H1 (cell line): Measurements from ENCODE around the gene ANKRD13C. TPM values are rescaled to one million over a fixed set of nuclear protein-coding genes. Genes with fewer than 3 reads are reported as not detected.

Experiments used
- CTCF ChIA-PET: fragments of 300-600 bp; sonication (Branson Sonifier 250); formaldehyde crosslinking; loops from one replicate; lab custom pipeline; 2021; ENCODE audit not compliant: partially characterized antibody; lab: Charles Lee
- POLR2A ChIA-PET: fragments of 300-600 bp; sonication (Branson Sonifier 250); formaldehyde crosslinking; loops from one replicate; lab custom pipeline; 2021; ENCODE audit warnings: inconsistent platforms; ENCODE audit not compliant: partially characterized antibody; lab: Charles Lee
- DNase-seq, 2 experiments: peaks; one replicate each; pipeline versions ENCODE4 v3.0.0 to v3.0.0-alpha.2; 2010 to 2022; ENCODE audit warnings: low spot score in 2 of 2, low read depth in 1 of 2, mixed read lengths in 1 of 2
- FAIRE-seq: peaks from 2 replicates; lab custom pipeline; 2011; peaks lifted over from hg19 to GRCh38; lab: Jason Lieb, UNC
- H2AFZ ChIP-seq: 2 replicates; pipeline ENCODE4 v1.8.1; 2012; ENCODE audit warnings: low read length, inconsistent platforms
- H2AK5ac ChIP-seq: 2 replicates; pipeline ENCODE4 v1.6.1; 2013; ENCODE audit warnings: low read depth, low read length
- H2BK120ac ChIP-seq: replicated peaks from 2 replicates; pipeline ENCODE3; 2013; ENCODE audit warnings: low read depth, low read length, inconsistent platforms
- H2BK12ac ChIP-seq: 2 replicates; pipeline ENCODE4 v1.6.1; 2013; ENCODE audit warnings: low read depth, low read length
- H2BK15ac ChIP-seq: 2 replicates; pipeline ENCODE4 v1.6.1; 2013; ENCODE audit warnings: low read length
- H2BK20ac ChIP-seq: 2 replicates; pipeline ENCODE4 v1.6.1; 2013; ENCODE audit warnings: low read length
- H2BK5ac ChIP-seq: 2 replicates; pipeline ENCODE4 v1.6.1; 2013; ENCODE audit warnings: low read depth, low read length
- H3K14ac ChIP-seq: 2 replicates; pipeline ENCODE4 v1.6.1; 2013; ENCODE audit warnings: inconsistent platforms; ENCODE audit not compliant: insufficient read length
- H3K18ac ChIP-seq: 2 replicates; pipeline ENCODE4 v1.6.1; 2013; ENCODE audit warnings: low read length; ENCODE audit errors: extremely low read depth
- H3K23ac ChIP-seq: 2 replicates; pipeline ENCODE4 v1.6.1; 2013; ENCODE audit warnings: inconsistent platforms; ENCODE audit not compliant: insufficient read length
- H3K23me2 ChIP-seq: 2 replicates; pipeline ENCODE4 v1.6.1; 2013; ENCODE audit warnings: low read depth, low read length
- H3K27ac ChIP-seq: 2 replicates; pipeline ENCODE4 v1.6.1; 2011; ENCODE audit warnings: low read depth, low read length, inconsistent platforms
- H3K27me3 ChIP-seq, 4 experiments: replicated peaks in 1 of 4; 1 replicate in 1 of 4; 2 replicates in 3 of 4; pipeline versions ENCODE4 v1.6.1 to v1.8.1; 2011 to 2013; ENCODE audit warnings: low read length in 3 of 4, mild to moderate bottlenecking in 3 of 4, inconsistent platforms in 2 of 4, mixed read lengths in 2 of 4, moderate library complexity in 1 of 4; ENCODE audit not compliant: control insufficient read depth in 3 of 4, insufficient read depth in 3 of 4; ENCODE audit errors: extremely low read depth in 1 of 4
- H3K36me3 ChIP-seq, 4 experiments: 2 replicates each; pipeline versions ENCODE4 v1.6.1 to v1.8.1; 2011 to 2013; ENCODE audit warnings: mild to moderate bottlenecking in 4 of 4, low read length in 3 of 4, moderate library complexity in 2 of 4, control low read depth in 1 of 4, inconsistent platforms in 1 of 4; ENCODE audit not compliant: insufficient read depth in 4 of 4, control insufficient read depth in 2 of 4
- H3K4ac ChIP-seq: replicated peaks from 2 replicates; pipeline ENCODE3; 2013; ENCODE audit warnings: low read length, low read depth, mixed read lengths, inconsistent platforms; ENCODE audit not compliant: insufficient read length
- H3K4me1 ChIP-seq, 4 experiments: replicated peaks in 1 of 4; 1 replicate in 1 of 4; 2 replicates in 3 of 4; pipeline versions ENCODE4 v1.6.1 to v1.8.1; 2011 to 2013; ENCODE audit warnings: low read length in 3 of 4, inconsistent platforms in 2 of 4, mixed read lengths in 1 of 4; ENCODE audit not compliant: insufficient read depth in 4 of 4, control insufficient read depth in 3 of 4
- H3K4me2 ChIP-seq, 2 experiments: 2 replicates each; pipeline versions ENCODE4 v1.6.1 to v1.8.1; 2011 to 2013; ENCODE audit warnings: low read depth in 2 of 2, low read length in 2 of 2, control low read depth in 1 of 2, inconsistent platforms in 1 of 2, mild to moderate bottlenecking in 1 of 2; ENCODE audit not compliant: insufficient read depth in 1 of 2
- H3K4me3 ChIP-seq, 4 experiments: fragments of 200-600, 300-600 bp in 1 of 4; sonication (generic), shearing (Covaris generic), sonication (Bioruptor Twin) in 1 of 4; 2 replicates each; pipeline versions ENCODE4 v1.5.1 to v1.8.1; 2011 to 2016; ENCODE audit warnings: low read length in 4 of 4, low read depth in 3 of 4, control low read depth in 2 of 4, inconsistent platforms in 2 of 4, mild to moderate bottlenecking in 2 of 4, mixed read lengths in 1 of 4, moderate library complexity in 1 of 4; ENCODE audit not compliant: insufficient read depth in 2 of 4; ENCODE audit errors: extremely low read depth in 1 of 4
- H3K56ac ChIP-seq: replicated peaks from 2 replicates; pipeline ENCODE3; 2013; ENCODE audit warnings: low read depth, mild to moderate bottlenecking, mixed read lengths, low read length, inconsistent platforms; ENCODE audit not compliant: insufficient read length
- H3K79me1 ChIP-seq: 2 replicates; pipeline ENCODE4 v1.6.1; 2013; ENCODE audit warnings: low read depth, low read length, control low read depth
- H3K79me2 ChIP-seq, 2 experiments: 2 replicates each; pipeline versions ENCODE4 v1.6.1 to v1.8.1; 2012 to 2013; ENCODE audit warnings: low read length in 2 of 2, mild to moderate bottlenecking in 2 of 2, inconsistent platforms in 1 of 2; ENCODE audit not compliant: insufficient read depth in 2 of 2, control insufficient read depth in 1 of 2
- H3K9ac ChIP-seq, 4 experiments: replicated peaks in 1 of 4; 1 replicate in 1 of 4; 2 replicates in 3 of 4; pipeline versions ENCODE4 v1.6.1 to v1.8.1; 2011 to 2013; ENCODE audit warnings: low read depth in 3 of 4, low read length in 3 of 4, control low read depth in 2 of 4, mild to moderate bottlenecking in 2 of 4, moderate library complexity in 2 of 4, inconsistent platforms in 1 of 4; ENCODE audit errors: extremely low read depth in 1 of 4
- H3K9me3 ChIP-seq, 2 experiments: 2 replicates each; pipeline versions ENCODE4 v1.6.1 to v1.8.1; 2012 to 2013; ENCODE audit warnings: mild to moderate bottlenecking in 2 of 2, moderate library complexity in 2 of 2, control low read depth in 1 of 2, inconsistent platforms in 1 of 2, low read depth in 1 of 2, low read length in 1 of 2, mixed read lengths in 1 of 2; ENCODE audit not compliant: insufficient read depth in 2 of 2
- H4K20me1 ChIP-seq, 2 experiments: replicated peaks in 1 of 2; 2 replicates each; pipeline versions ENCODE3 to v1.8.1; 2011 to 2013; ENCODE audit warnings: inconsistent platforms in 2 of 2, low read length in 2 of 2, mild to moderate bottlenecking in 1 of 2; ENCODE audit not compliant: insufficient read depth in 2 of 2, control insufficient read depth in 1 of 2
- H4K5ac ChIP-seq: 2 replicates; pipeline ENCODE4 v1.6.1; 2013; ENCODE audit warnings: low read length, low read depth, mixed read lengths, inconsistent platforms; ENCODE audit not compliant: insufficient read length
- H4K8ac ChIP-seq: 2 replicates; pipeline ENCODE4 v1.8.0; 2013; ENCODE audit warnings: mild to moderate bottlenecking, moderate library complexity, low read length, inconsistent platforms; ENCODE audit not compliant: insufficient read depth; ENCODE audit errors: extremely low read depth
- H4K91ac ChIP-seq: replicated peaks from 2 replicates; pipeline ENCODE3; 2013; ENCODE audit warnings: low read length, mixed read lengths, inconsistent platforms; ENCODE audit not compliant: insufficient read length
- CREB1 ChIP-seq: IDR thresholded peaks from 2 replicates; pipeline ENCODE4 v1.6.1; 2012; ENCODE audit warnings: inconsistent platforms
- EP300 ChIP-seq, 2 experiments: IDR thresholded peaks; 1 replicate in 1 of 2; 2 replicates in 1 of 2; pipeline ENCODE4 v1.6.1; 2011 to 2012; ENCODE audit warnings: low read depth in 2 of 2, low read length in 2 of 2, mild to moderate bottlenecking in 2 of 2, borderline replicate concordance in 1 of 2, inconsistent platforms in 1 of 2, moderate library complexity in 1 of 2
- GTF2F1 ChIP-seq: IDR thresholded peaks from 2 replicates; pipeline ENCODE4 v1.6.1; 2012; ENCODE audit warnings: low read depth, low read length, improper control_type of control experiment, borderline replicate concordance
- NRF1 ChIP-seq: IDR thresholded peaks from 2 replicates; pipeline ENCODE4 v1.6.1; 2011; ENCODE audit warnings: mild to moderate bottlenecking, low read depth, low read length, improper control_type of control experiment
- PHF8 ChIP-seq: fragments of 200-600 bp; sonication (generic); conservative IDR thresholded peaks from 2 replicates; pipeline ENCODE4 v1.7.1; 2012; ENCODE audit warnings: low read depth, mild to moderate bottlenecking, inconsistent platforms, low read length, moderate library complexity
- TAF1 ChIP-seq: IDR thresholded peaks from 2 replicates; pipeline ENCODE4 v1.6.1; 2011; ENCODE audit warnings: mild to moderate bottlenecking, low read depth, low read length
- WGBS, 2 experiments: shearing (Covaris generic) in 1 of 2; methylation state at CpG; one replicate each; pipeline versions ENCODE4 v1.1.6 to v1.1.7; 2013 to 2015; ENCODE audit warnings: low lambda C conversion rate in 2 of 2, mixed read lengths in 2 of 2, inconsistent platforms in 1 of 2, low coverage in 1 of 2, missing lambda C conversion rate in 1 of 2; ENCODE audit not compliant: insufficient replicate concordance in 2 of 2, insufficient coverage in 1 of 2, insufficient read length in 1 of 2; ENCODE audit errors: extremely low coverage in 1 of 2, missing lambda C conversion rate in 1 of 2; 5-methylcytosine and 5-hydroxymethylcytosine counted together
- polyA plus RNA-seq, 7 experiments: library from polyadenylated mRNA; depleted of rRNA in 3 of 7; stranded (reverse) in 5 of 7; unstranded in 2 of 7; fragments of >200 nt in 5 of 7; fragments of 200-250 nt in 2 of 7; gene quantifications; 1 replicate in 5 of 7; 2 replicates in 1 of 7; 4 replicates in 1 of 7; pipeline versions ENCODE4 v1.2.1 to v1.2.3, GENCODE V29; 2011 to 2013; ENCODE audit warnings: missing spikeins in 2 of 7, mixed read lengths in 2 of 7
- total RNA-seq: library from RNA; stranded (reverse); fragmentation: NEBNext Ultra II Directional; extraction: Animal tissue kit (Norgen Biotek cat#: 25700); gene quantifications from 2 replicates; pipeline ENCODE4 v1.2.1, GENCODE V29; 2021

ANKRD13C gene
- total and polyA plus RNA-seq, 2 of the 8 experiments (the other 6 are each of a cell fraction or from before 2014, with no cell fraction given): 4.8 to 21.7 TPM

DNA sequence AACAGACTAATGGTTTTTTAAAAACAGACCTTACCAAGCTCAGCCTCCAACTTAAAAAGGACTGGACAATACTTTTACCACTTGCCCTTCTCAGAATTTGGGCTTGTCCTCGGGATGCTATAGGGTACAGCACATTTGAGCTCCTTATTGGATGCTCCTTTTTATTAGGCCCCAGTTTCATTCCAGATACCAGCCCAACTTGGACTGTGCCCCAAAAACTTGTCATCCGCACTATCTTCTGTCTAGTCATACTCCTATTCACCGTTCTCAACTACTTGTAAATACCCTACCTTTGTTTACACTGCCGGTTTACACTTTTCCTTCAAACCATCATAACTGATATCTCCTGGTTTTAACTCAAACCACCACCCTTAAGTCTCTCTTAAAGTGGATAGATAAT, 17.9 kb upstream of the ANKRD13C start:
- no peaks in the 10 kb centered on the region for H3K36me3 ChIP-seq
- H4K20me1 ChIP-seq: no peaks in the 10 kb centered on the region
- H3K4me1 ChIP-seq: peaks cover 0 to 3% (median 0%) of the 10 kb centered on the region in 4 experiments; a peak in 1 of 7 replicates
- H3K4ac ChIP-seq: no peak overlapping the region
- no peak overlapping the region for H2BK20ac ChIP-seq
- WGBS, 2 experiments: 83 to 94% methylated on average over 1 to 4 of the region's 4 CpGs
- no peaks in the 10 kb centered on the region for H3K79me2 ChIP-seq
- no peak overlapping the region for H2AK5ac ChIP-seq
- H2AFZ ChIP-seq: no peak overlapping the region
- H3K27me3 ChIP-seq: no peaks in the 10 kb centered on the region
- H3K14ac ChIP-seq: no peak overlapping the region
- H4K5ac ChIP-seq: no peak overlapping the region
- no peak overlapping the region for H3K4me2 ChIP-seq
- no peaks in the 10 kb centered on the region for H3K23me2 ChIP-seq
- H2BK15ac ChIP-seq: no peak overlapping the region; the same call in 1 of the 2 replicates
- H3K9ac ChIP-seq: no peak overlapping the region
- H3K56ac ChIP-seq: no peak overlapping the region
- no peak for DNase-seq
- no peak overlapping the region for H3K4me3 ChIP-seq
- H2BK5ac ChIP-seq: no peak overlapping the region
- no peak overlapping the region for H2BK120ac ChIP-seq
- FAIRE-seq: no peak
- H3K79me1 ChIP-seq: no peaks in the 10 kb centered on the region
- H3K18ac ChIP-seq: no peak overlapping the region
- ChIA-PET CTCF (no interaction called here), POLR2A (interaction anchor here (2.3 kb wide), 1 partner anchor 39 kb away, joined by 22 read pairs; the partner anchor contains the start of gene CTH)
- no peak overlapping the region for H4K8ac ChIP-seq
- H3K27ac ChIP-seq: no peak overlapping the region
- H3K9me3 ChIP-seq: no peaks in the 10 kb centered on the region
- H2BK12ac ChIP-seq: no peak overlapping the region
- H3K23ac ChIP-seq: no peak overlapping the region
- no peak overlapping the region for H4K91ac ChIP-seq
- TF ChIP-seq EP300 (IDR thresholded peaks at IDR 0.05; ENCODE audit: borderline replicate concordance in 1 of 2, low read depth in 2 of 2, low read length in 2 of 2) (no peak), CREB1 (no peak), TAF1 (no peak), PHF8 (no peak), NRF1 (no peak), GTF2F1 (no peak)
